HEK293 (cell line): ENCODE results near the gene ZNF775.

Experiments
- CTCF ChIA-PET: fragments of 350-600 bp; formaldehyde crosslinking; extraction: SDS; loops from one replicate; lab custom pipeline; 2021; ENCODE audit warnings: antibody characterized with exemption; lab: Yijun Ruan, JAX
- POLR2A ChIA-PET: fragments of 300-600 bp; formaldehyde crosslinking; extraction: SDS; loops from one replicate; lab custom pipeline; 2020; ENCODE audit warnings: antibody characterized with exemption, inconsistent platforms; lab: Yijun Ruan, JAX
- H3K27ac ChIP-seq: fragments of 200-500 bp; sonication (Bioruptor generic); 2 replicates; pipeline ENCODE4 v1.5.1; 2014; ENCODE audit warnings: low read depth, low read length, control low read depth, inconsistent platforms; ENCODE audit errors: extremely low read depth
- H3K36me3 ChIP-seq, 2 experiments: fragments of 200-500 bp in 1 of 2; sonication (Bioruptor generic) in 1 of 2; 1 replicate in 1 of 2; 2 replicates in 1 of 2; pipeline ENCODE4 v1.5.1; 2014 to 2017; ENCODE audit warnings: inconsistent platforms in 2 of 2, low read length in 2 of 2; ENCODE audit not compliant: control insufficient read depth in 2 of 2, insufficient read depth in 1 of 2
- H3K4me1 ChIP-seq: fragments of 200-500 bp; sonication (Bioruptor generic); 2 replicates; pipeline ENCODE4 v1.5.1; 2014; ENCODE audit warnings: mild to moderate bottlenecking, low read length, inconsistent platforms; ENCODE audit not compliant: control insufficient read depth, insufficient read depth
- H3K4me3 ChIP-seq: 2 replicates; pipeline ENCODE4 v1.5.1; 2011; ENCODE audit warnings: low read depth, mild to moderate bottlenecking, control low read depth, low read length, moderate library complexity
- H3K9me3 ChIP-seq: fragments of 200-500 bp; sonication (Bioruptor generic); 2 replicates; pipeline ENCODE4 v1.5.1; 2014; ENCODE audit warnings: low read depth, low read length, inconsistent platforms; ENCODE audit not compliant: control insufficient read depth, insufficient read depth
- SALL2 ChIP-seq: fragments of 450-650 bp; formaldehyde crosslinking; IDR thresholded peaks from 2 replicates; pipeline ENCODE4 v1.5.0; 2017; ENCODE audit warnings: missing biosample characterization, mild to moderate bottlenecking, missing genetic modification characterization, borderline replicate concordance
- TRIM28 ChIP-seq: IDR thresholded peaks from 2 replicates; pipeline ENCODE4 v1.6.1; 2011; ENCODE audit warnings: low read length, control low read depth, borderline replicate concordance
- ZNF138 ChIP-seq: fragments of 450-650 bp; formaldehyde crosslinking; IDR thresholded peaks from 2 replicates; pipeline ENCODE4 v1.5.1; 2016; ENCODE audit warnings: missing biosample characterization, missing genetic modification characterization, borderline replicate concordance
- ZNF19 ChIP-seq: fragments of 450-650 bp; formaldehyde crosslinking; IDR thresholded peaks from 2 replicates; pipeline ENCODE4; 2016; ENCODE audit warnings: missing biosample characterization, missing genetic modification characterization, low read depth
- ZNF214 ChIP-seq: fragments of 450-650 bp; formaldehyde crosslinking; IDR thresholded peaks from 2 replicates; pipeline ENCODE4 v1.5.1; 2017; ENCODE audit warnings: missing biosample characterization, mild to moderate bottlenecking, missing genetic modification characterization, borderline replicate concordance
- ZNF274 ChIP-seq, 2 experiments: fragments of 200-500 bp in 1 of 2; fragments of 450-650 bp in 1 of 2; sonication (Bioruptor generic) in 1 of 2; formaldehyde crosslinking in 1 of 2; IDR thresholded peaks; 2 replicates each; pipeline versions ENCODE4 v1.5.1 to v1.6.1; 2014 to 2016; ENCODE audit warnings: borderline replicate concordance in 1 of 2, inconsistent platforms in 1 of 2, low read length in 1 of 2, missing biosample characterization in 1 of 2, missing genetic modification characterization in 1 of 2
- ZNF350 ChIP-seq: fragments of 450-650 bp; formaldehyde crosslinking; IDR thresholded peaks from 2 replicates; pipeline ENCODE4 v1.5.0; 2017; ENCODE audit warnings: missing biosample characterization, mild to moderate bottlenecking, missing genetic modification characterization
- ZNF366 ChIP-seq: fragments of 450-650 bp; formaldehyde crosslinking; conservative IDR thresholded peaks from 2 replicates; pipeline ENCODE4 v1.5.1; 2016; ENCODE audit warnings: missing biosample characterization, missing genetic modification characterization
- ZNF571 ChIP-seq: fragments of 450-650 bp; formaldehyde crosslinking; IDR thresholded peaks from 2 replicates; pipeline ENCODE4 v1.5.0; 2017; ENCODE audit warnings: missing biosample characterization, missing genetic modification characterization
- ZNF768 ChIP-seq: fragments of 450-650 bp; formaldehyde crosslinking; IDR thresholded peaks from 2 replicates; pipeline ENCODE4 v1.5.1; 2018; ENCODE audit warnings: missing biosample characterization, mild to moderate bottlenecking, missing genetic modification characterization
- ZSCAN16 ChIP-seq: fragments of 450-650 bp; formaldehyde crosslinking; IDR thresholded peaks from 2 replicates; pipeline ENCODE4 v1.5.1; 2016; ENCODE audit warnings: missing biosample characterization, missing genetic modification characterization
- TF ChIP-seq, protein P1 (sequence below): fragments of 450-650 bp; formaldehyde crosslinking; IDR thresholded peaks from 2 replicates; pipeline ENCODE4; 2016; ENCODE audit warnings: missing biosample characterization, missing genetic modification characterization
- TF ChIP-seq, protein P2 (sequence below): fragments of 450-650 bp; formaldehyde crosslinking; IDR thresholded peaks from 2 replicates; pipeline ENCODE4 v1.5.1; 2016; ENCODE audit warnings: missing biosample characterization, missing genetic modification characterization

ZNF775 gene

DNA sequence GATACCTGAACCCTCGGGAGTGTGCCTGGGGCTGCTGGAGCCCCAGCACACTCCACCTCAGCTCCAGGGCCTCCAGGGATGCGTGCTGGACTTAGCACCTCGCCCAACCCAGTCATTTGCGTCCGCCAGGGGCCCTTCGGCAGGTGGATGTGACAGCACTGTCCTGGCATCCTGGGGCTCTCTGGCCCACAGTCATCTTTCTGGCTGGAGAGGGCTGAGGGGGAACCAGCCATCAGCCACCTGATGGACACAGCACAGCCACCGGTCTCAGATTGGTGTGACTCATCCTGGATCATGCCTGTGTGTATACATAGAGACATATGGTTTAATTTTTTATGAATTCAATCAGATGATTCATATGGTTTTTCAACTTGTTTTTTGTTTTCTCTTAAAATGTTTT, 11.1 kb downstream of the ZNF775 start:
- POLR2A ChIA-PET: no interaction called here
- CTCF ChIA-PET: no interaction called here
- no peaks in the 10 kb centered on the region for H3K4me1 ChIP-seq
- no peak overlapping the region for H3K4me3 ChIP-seq
- no peaks in the 10 kb centered on the region for H3K9me3 ChIP-seq
- no peak overlapping the region for H3K27ac ChIP-seq
- peaks cover 0 to 20% of the 10 kb centered on the region in 2 experiments; a peak in 1 of 3 replicates for H3K36me3 ChIP-seq
- TF ChIP-seq ZNF768 (tag by site-specific recombination) (no peak), ZNF214 (tag by site-specific recombination) (no peak), ZNF138 (tag by site-specific recombination) (no peak), ZNF350 (tag by site-specific recombination) (no peak)

DNA sequence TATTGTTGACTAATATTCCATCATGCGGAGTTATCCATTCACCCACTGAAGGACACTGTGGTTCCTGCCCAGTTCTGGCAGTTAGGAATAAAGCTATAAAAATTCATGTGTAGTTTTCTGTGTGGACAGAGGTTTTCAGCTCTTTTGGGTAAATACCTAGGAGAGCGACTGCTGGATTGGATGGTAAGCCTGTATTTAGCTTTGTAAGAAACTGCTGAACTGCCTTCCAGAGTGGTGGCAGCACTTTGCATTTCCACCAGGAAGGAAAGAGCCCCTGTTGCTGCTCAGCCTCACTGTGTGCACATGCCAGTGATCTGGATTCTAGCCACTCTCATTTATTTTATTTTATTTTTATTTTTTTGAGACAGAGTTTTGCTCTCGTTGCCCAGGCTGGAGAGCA, 14.2 kb downstream of the ZNF775 start:
- TF ChIP-seq ZNF274 (IDR thresholded peaks at IDR 0.05; ENCODE audit: low read length) (no peak), ZNF274 (tag by site-specific recombination; IDR thresholded peaks at IDR 0.05; ENCODE audit: borderline replicate concordance) (no peak), ZNF571 (tag by site-specific recombination) (no peak), SALL2 (tag by site-specific recombination) (no peak), TRIM28 (no peak), ZSCAN16 (tag by site-specific recombination) (no peak)
- TF ChIP-seq, protein P1, sequence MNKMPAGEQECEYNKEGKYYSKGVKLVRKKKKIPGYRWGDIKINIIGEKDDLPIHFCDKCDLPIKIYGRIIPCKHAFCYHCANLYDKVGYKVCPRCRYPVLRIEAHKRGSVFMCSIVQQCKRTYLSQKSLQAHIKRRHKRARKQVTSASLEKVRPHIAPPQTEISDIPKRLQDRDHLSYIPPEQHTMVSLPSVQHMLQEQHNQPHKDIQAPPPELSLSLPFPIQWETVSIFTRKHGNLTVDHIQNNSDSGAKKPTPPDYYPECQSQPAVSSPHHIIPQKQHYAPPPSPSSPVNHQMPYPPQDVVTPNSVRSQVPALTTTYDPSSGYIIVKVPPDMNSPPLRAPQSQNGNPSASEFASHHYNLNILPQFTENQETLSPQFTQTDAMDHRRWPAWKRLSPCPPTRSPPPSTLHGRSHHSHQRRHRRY (tag by site-specific recombination): no peak
- TF ChIP-seq, protein P2, sequence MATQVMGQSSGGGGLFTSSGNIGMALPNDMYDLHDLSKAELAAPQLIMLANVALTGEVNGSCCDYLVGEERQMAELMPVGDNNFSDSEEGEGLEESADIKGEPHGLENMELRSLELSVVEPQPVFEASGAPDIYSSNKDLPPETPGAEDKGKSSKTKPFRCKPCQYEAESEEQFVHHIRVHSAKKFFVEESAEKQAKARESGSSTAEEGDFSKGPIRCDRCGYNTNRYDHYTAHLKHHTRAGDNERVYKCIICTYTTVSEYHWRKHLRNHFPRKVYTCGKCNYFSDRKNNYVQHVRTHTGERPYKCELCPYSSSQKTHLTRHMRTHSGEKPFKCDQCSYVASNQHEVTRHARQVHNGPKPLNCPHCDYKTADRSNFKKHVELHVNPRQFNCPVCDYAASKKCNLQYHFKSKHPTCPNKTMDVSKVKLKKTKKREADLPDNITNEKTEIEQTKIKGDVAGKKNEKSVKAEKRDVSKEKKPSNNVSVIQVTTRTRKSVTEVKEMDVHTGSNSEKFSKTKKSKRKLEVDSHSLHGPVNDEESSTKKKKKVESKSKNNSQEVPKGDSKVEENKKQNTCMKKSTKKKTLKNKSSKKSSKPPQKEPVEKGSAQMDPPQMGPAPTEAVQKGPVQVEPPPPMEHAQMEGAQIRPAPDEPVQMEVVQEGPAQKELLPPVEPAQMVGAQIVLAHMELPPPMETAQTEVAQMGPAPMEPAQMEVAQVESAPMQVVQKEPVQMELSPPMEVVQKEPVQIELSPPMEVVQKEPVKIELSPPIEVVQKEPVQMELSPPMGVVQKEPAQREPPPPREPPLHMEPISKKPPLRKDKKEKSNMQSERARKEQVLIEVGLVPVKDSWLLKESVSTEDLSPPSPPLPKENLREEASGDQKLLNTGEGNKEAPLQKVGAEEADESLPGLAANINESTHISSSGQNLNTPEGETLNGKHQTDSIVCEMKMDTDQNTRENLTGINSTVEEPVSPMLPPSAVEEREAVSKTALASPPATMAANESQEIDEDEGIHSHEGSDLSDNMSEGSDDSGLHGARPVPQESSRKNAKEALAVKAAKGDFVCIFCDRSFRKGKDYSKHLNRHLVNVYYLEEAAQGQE (tag by site-specific recombination): peak; percentile 74
- TF ChIP-seq, all 188 proteins: peak for 1
- ChIA-PET POLR2A (interaction anchor here (1.0 kb wide), 1 partner anchor 25 kb away, joined by 3 read pairs; the partner anchor contains the start of gene REPIN1), CTCF (interaction anchor here (0.6 to 1.0 kb wide), 2 partner anchors 12 to 596 kb away, joined by 3 read pairs; a partner anchor contains a TSS)
- no peak overlapping the region for H3K27ac ChIP-seq
- no peaks in the 10 kb centered on the region for H3K9me3 ChIP-seq
- no peaks in the 10 kb centered on the region for H3K4me1 ChIP-seq
- H3K36me3 ChIP-seq: peaks cover 0 to 43% of the 10 kb centered on the region in 2 experiments; a peak in 1 of 3 replicates
- H3K4me3 ChIP-seq: no peak overlapping the region

DNA sequence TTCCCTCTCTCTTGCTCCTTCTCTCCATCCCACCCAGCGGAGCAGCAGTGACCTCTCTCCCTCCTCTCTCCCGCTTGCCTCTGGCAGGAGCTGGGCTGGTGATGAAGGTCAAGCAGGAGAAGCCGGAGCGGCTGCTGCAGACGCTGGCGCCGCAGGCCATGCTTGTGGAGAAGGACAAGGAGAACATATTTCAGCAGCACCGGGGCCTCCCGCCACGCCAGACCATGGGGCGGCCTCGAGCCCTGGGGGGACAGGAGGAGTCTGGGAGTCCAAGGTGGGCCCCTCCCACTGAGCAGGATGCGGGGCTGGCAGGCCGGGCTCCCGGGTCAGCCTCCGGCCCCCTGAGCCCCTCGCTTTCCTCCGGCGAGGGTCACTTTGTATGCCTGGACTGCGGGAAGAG, 17.3 kb downstream of the ZNF775 start:
- Histone ChIP-seq H3K27ac (no peak overlapping the region), H3K36me3 (peaks cover 0 to 25% of the 10 kb centered on the region in 2 experiments; a peak in 1 of 3 replicates), H3K9me3 (no peaks in the 10 kb centered on the region), H3K4me1 (no peaks in the 10 kb centered on the region), H3K4me3 (no peak overlapping the region)
- ChIA-PET CTCF (interaction anchor here (0.7 kb wide), 1 partner anchor 513 kb away, joined by 4 read pairs; no protein-coding TSS in a partner anchor), POLR2A (no interaction called here)
- TF ChIP-seq ZNF366 (tag by site-specific recombination) (0 out of 2 replicates have a peak, but pooled peaks have one; percentile 31), ZNF19 (tag by site-specific recombination) (no peak)
